ENCODE results near the gene DCLK1.

DCLK1 gene

DNA sequence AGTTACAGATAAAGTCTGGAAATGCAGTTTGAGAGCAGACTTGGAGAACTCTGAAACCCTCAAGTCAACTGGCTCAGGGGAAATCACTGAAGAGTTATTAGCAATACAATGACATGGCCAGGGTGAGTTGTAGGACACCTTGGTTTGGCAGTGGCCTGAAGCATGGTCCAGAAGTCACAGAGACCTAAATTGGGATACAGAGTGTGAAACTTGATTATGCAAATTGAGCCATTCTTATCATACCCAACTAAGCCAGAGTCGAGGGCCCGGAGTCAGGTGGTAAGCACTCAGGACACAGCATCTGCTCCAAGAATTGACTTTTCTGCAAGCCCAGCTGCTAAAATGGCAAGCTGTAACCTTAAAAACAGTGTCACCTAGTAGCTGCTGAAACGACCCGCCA, 224.5 kb downstream of the DCLK1 start:
- Histone ChIP-seq H3K18ac (ENCODE audit: low read length) (no peak overlapping the region), H3K4me3 (ENCODE audit: low read depth, low read length) (no peak overlapping the region), H3K9ac (ENCODE audit: low read length) (no peak overlapping the region), H3K27ac (ENCODE audit: low read depth, low read length) (no peak overlapping the region), H2AK5ac (ENCODE audit: low read length) (no peak overlapping the region), H4K8ac (ENCODE audit: low read depth, low read length) (no peak overlapping the region), H2AFZ (ENCODE audit: insufficient read depth, low read length, poor library complexity) (no peak overlapping the region), H3K4me1 (ENCODE audit: control insufficient read depth in 1 of 2, insufficient read depth in 2 of 2, low read length in 2 of 2) (no peaks in the 10 kb centered on the region), H4K91ac (ENCODE audit: low read depth, low read length) (no peak overlapping the region), H3K27me3 (ENCODE audit: insufficient read depth, low read length) (no peaks in the 10 kb centered on the region), H3K14ac (ENCODE audit: low read length) (no peak overlapping the region), H3K79me2 (ENCODE audit: control insufficient read depth, insufficient read depth, low read length, poor library complexity) (no peaks in the 10 kb centered on the region), H3K4ac (ENCODE audit: low read depth, low read length) (no peak overlapping the region), H2BK12ac (ENCODE audit: low read length) (no peak overlapping the region), H3K9me3 (ENCODE audit: insufficient read depth, low read depth, low read length) (no peaks in the 10 kb centered on the region), H2BK5ac (ENCODE audit: low read depth, low read length, poor library complexity) (no peak overlapping the region), H2BK120ac (ENCODE audit: insufficient read depth, low read length, poor library complexity) (no peak overlapping the region), H4K12ac (ENCODE audit: low read depth, low read length) (no peak overlapping the region), H3K4me2 (ENCODE audit: low read length) (no peak overlapping the region), H3K36me3 (ENCODE audit: control insufficient read depth in 1 of 2, insufficient read depth in 2 of 2, low read length in 2 of 2) (no peaks in the 10 kb centered on the region), H3K79me1 (ENCODE audit: low read length) (no peaks in the 10 kb centered on the region), H3K23ac (ENCODE audit: low read length) (no peak overlapping the region)
- no peak for DNase-seq
- no CpG with 5 or more reads among the region's 4 CpGs for WGBS (ENCODE audit: extremely low coverage, insufficient coverage, insufficient read length)

DNA sequence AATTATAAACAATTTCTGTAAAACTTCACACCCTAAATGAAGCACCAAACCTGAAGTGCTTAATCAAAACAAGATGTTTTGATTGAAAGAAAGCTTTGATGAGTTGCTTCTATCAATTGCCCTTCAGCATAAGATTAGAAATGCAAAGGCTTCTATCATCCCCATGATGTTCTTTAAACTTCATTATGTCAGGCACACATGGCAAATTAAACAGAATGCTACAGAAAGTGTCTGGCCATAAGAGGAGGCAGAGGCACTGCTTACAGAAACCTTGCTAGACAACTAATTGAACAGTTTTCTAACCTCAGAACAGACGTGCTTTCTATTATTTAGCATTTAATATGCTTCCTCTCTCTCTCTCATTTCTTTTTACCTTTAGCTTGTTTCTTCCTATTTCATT, 228.1 kb downstream of the DCLK1 start:
- no peak overlapping the region for H2AK5ac ChIP-seq (ENCODE audit: low read length)
- H4K12ac ChIP-seq (ENCODE audit: low read depth, low read length): no peak overlapping the region
- no peak overlapping the region for H2BK5ac ChIP-seq (ENCODE audit: low read depth, low read length, poor library complexity)
- no peaks in the 10 kb centered on the region for H3K9me3 ChIP-seq (ENCODE audit: insufficient read depth, low read depth, low read length)
- no peaks in the 10 kb centered on the region for H3K27me3 ChIP-seq (ENCODE audit: insufficient read depth, low read length)
- H3K79me2 ChIP-seq (ENCODE audit: control insufficient read depth, insufficient read depth, low read length, poor library complexity): no peaks in the 10 kb centered on the region
- H2BK120ac ChIP-seq (ENCODE audit: insufficient read depth, low read length, poor library complexity): no peak overlapping the region
- no peaks in the 10 kb centered on the region for H3K36me3 ChIP-seq (ENCODE audit: control insufficient read depth in 1 of 2, insufficient read depth in 2 of 2, low read length in 2 of 2)
- H3K4me2 ChIP-seq (ENCODE audit: low read length): no peak overlapping the region
- no peak overlapping the region for H3K4me3 ChIP-seq (ENCODE audit: low read depth, low read length)
- H4K91ac ChIP-seq (ENCODE audit: low read depth, low read length): no peak overlapping the region
- H3K14ac ChIP-seq (ENCODE audit: low read length): no peak overlapping the region
- no peak overlapping the region for H3K4ac ChIP-seq (ENCODE audit: low read depth, low read length)
- no peak overlapping the region for H4K8ac ChIP-seq (ENCODE audit: low read depth, low read length)
- H2BK12ac ChIP-seq (ENCODE audit: low read length): no peak overlapping the region
- H2AFZ ChIP-seq (ENCODE audit: insufficient read depth, low read length, poor library complexity): no peak overlapping the region
- no peaks in the 10 kb centered on the region for H3K79me1 ChIP-seq (ENCODE audit: low read length)
- no peak overlapping the region for H3K27ac ChIP-seq (ENCODE audit: low read depth, low read length)
- H3K4me1 ChIP-seq (ENCODE audit: control insufficient read depth in 1 of 2, insufficient read depth in 2 of 2, low read length in 2 of 2): no peaks in the 10 kb centered on the region
- DNase-seq: no peak
- no peak overlapping the region for H3K23ac ChIP-seq (ENCODE audit: low read length)
- H3K18ac ChIP-seq (ENCODE audit: low read length): no peak overlapping the region
- WGBS (ENCODE audit: extremely low coverage, insufficient coverage, insufficient read length): no CpG with 5 or more reads among the region's 1 CpG
- no peak overlapping the region for H3K9ac ChIP-seq (ENCODE audit: low read length)

DNA sequence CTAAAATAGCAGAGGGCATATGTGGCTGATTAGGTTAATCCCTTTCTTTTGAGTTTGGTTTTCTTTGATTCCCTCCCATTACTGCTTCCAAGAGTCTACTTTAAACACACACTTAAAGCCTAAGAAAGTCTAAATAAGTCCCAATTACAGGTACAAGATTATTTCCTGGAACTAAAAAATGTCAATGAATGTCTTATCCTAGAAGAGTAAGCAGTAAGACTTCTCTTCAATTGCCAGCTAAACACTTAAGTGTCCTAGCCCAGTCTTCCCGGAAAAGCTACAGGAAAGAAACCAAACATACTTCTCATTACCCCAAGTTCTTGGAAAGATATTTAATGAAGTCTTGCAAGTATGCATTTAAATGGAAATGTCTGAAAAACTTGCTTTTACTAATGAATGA, 233.1 kb downstream of the DCLK1 start:
- no peaks in the 10 kb centered on the region for H3K9me3 ChIP-seq (ENCODE audit: insufficient read depth, low read depth, low read length)
- no peak overlapping the region for H4K91ac ChIP-seq (ENCODE audit: low read depth, low read length)
- H3K23ac ChIP-seq (ENCODE audit: low read length): no peak overlapping the region
- H3K36me3 ChIP-seq (ENCODE audit: control insufficient read depth in 1 of 2, insufficient read depth in 2 of 2, low read length in 2 of 2): no peaks in the 10 kb centered on the region
- H3K9ac ChIP-seq (ENCODE audit: low read length): no peak overlapping the region
- no peak overlapping the region for H2AK5ac ChIP-seq (ENCODE audit: low read length)
- H3K4me1 ChIP-seq (ENCODE audit: control insufficient read depth in 1 of 2, insufficient read depth in 2 of 2, low read length in 2 of 2): no peaks in the 10 kb centered on the region
- no peak overlapping the region for H2AFZ ChIP-seq (ENCODE audit: insufficient read depth, low read length, poor library complexity)
- H4K12ac ChIP-seq (ENCODE audit: low read depth, low read length): no peak overlapping the region
- no peak overlapping the region for H3K4ac ChIP-seq (ENCODE audit: low read depth, low read length)
- no peak overlapping the region for H2BK12ac ChIP-seq (ENCODE audit: low read length)
- no peak overlapping the region for H3K14ac ChIP-seq (ENCODE audit: low read length)
- H3K27me3 ChIP-seq (ENCODE audit: insufficient read depth, low read length): no peaks in the 10 kb centered on the region
- H3K18ac ChIP-seq (ENCODE audit: low read length): no peak overlapping the region
- no peak overlapping the region for H3K27ac ChIP-seq (ENCODE audit: low read depth, low read length)
- H2BK120ac ChIP-seq (ENCODE audit: insufficient read depth, low read length, poor library complexity): no peak overlapping the region
- no peak overlapping the region for H3K4me3 ChIP-seq (ENCODE audit: low read depth, low read length)
- H4K8ac ChIP-seq (ENCODE audit: low read depth, low read length): no peak overlapping the region
- no peaks in the 10 kb centered on the region for H3K79me1 ChIP-seq (ENCODE audit: low read length)
- no CpG with 5 or more reads among the region's 1 CpG for WGBS (ENCODE audit: extremely low coverage, insufficient coverage, insufficient read length)
- no peaks in the 10 kb centered on the region for H3K79me2 ChIP-seq (ENCODE audit: control insufficient read depth, insufficient read depth, low read length, poor library complexity)
- H2BK5ac ChIP-seq (ENCODE audit: low read depth, low read length, poor library complexity): no peak overlapping the region
- no peak for DNase-seq
- no peak overlapping the region for H3K4me2 ChIP-seq (ENCODE audit: low read length)

DNA sequence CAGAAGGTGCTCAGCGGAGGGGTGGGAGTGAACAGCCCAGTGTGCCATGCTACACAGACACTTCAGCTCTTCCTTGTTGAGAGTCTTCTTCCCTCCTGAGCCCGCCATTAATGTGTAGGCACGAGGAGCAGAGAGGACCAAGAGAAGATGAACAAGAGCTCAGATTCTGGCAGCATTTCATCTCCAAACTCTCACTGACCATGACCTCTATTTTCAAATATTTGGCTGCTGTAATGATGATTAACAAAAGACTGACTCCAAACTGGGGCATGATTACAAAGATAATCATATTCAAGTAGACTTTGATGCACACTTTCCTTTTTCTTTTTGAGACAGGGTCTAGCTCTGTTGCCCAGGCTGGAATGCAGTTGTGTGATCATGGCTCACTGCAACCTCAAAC, 236.5 kb downstream of the DCLK1 start:
- H3K79me1 ChIP-seq (ENCODE audit: low read length): no peaks in the 10 kb centered on the region
- H3K9ac ChIP-seq (ENCODE audit: low read length): no peak overlapping the region
- no peaks in the 10 kb centered on the region for H3K4me1 ChIP-seq (ENCODE audit: control insufficient read depth in 1 of 2, insufficient read depth in 2 of 2, low read length in 2 of 2)
- H3K36me3 ChIP-seq (ENCODE audit: control insufficient read depth in 1 of 2, insufficient read depth in 2 of 2, low read length in 2 of 2): no peaks in the 10 kb centered on the region
- no peaks in the 10 kb centered on the region for H3K9me3 ChIP-seq (ENCODE audit: insufficient read depth, low read depth, low read length)
- no peak overlapping the region for H2BK120ac ChIP-seq (ENCODE audit: insufficient read depth, low read length, poor library complexity)
- H3K23ac ChIP-seq (ENCODE audit: low read length): no peak overlapping the region
- H2AFZ ChIP-seq (ENCODE audit: insufficient read depth, low read length, poor library complexity): no peak overlapping the region
- H2AK5ac ChIP-seq (ENCODE audit: low read length): no peak overlapping the region
- no peak overlapping the region for H3K4me3 ChIP-seq (ENCODE audit: low read depth, low read length)
- no peak overlapping the region for H3K27ac ChIP-seq (ENCODE audit: low read depth, low read length)
- H2BK5ac ChIP-seq (ENCODE audit: low read depth, low read length, poor library complexity): no peak overlapping the region
- H4K91ac ChIP-seq (ENCODE audit: low read depth, low read length): no peak overlapping the region
- no peak overlapping the region for H3K4me2 ChIP-seq (ENCODE audit: low read length)
- no peak overlapping the region for H3K4ac ChIP-seq (ENCODE audit: low read depth, low read length)
- H3K27me3 ChIP-seq (ENCODE audit: insufficient read depth, low read length): no peaks in the 10 kb centered on the region
- H3K14ac ChIP-seq (ENCODE audit: low read length): no peak overlapping the region
- no peak overlapping the region for H4K8ac ChIP-seq (ENCODE audit: low read depth, low read length)
- DNase-seq: no peak
- no peak overlapping the region for H2BK12ac ChIP-seq (ENCODE audit: low read length)
- H4K12ac ChIP-seq (ENCODE audit: low read depth, low read length): no peak overlapping the region
- H3K18ac ChIP-seq (ENCODE audit: low read length): no peak overlapping the region
- H3K79me2 ChIP-seq (ENCODE audit: control insufficient read depth, insufficient read depth, low read length, poor library complexity): no peaks in the 10 kb centered on the region
- no CpG with 5 or more reads among the region's 3 CpGs for WGBS (ENCODE audit: extremely low coverage, insufficient coverage, insufficient read length)

Measured in trophoblast cell (in vitro differentiated cells and primary cell).